Stimulated activated CD4-positive, alpha-beta T cell treated with anti-CD3 and anti-CD28 coated beads, Interleukin-1b, Interleukin-23, amount 100 ng/mL, for 1 hour (primary cell): Measurements from ENCODE around the gene MYPN.

Experiments used
- DNase-seq, 2 donors: peaks; one replicate each; pipeline ENCODE4 v3.0.0-alpha.2; 2020; ENCODE audit warnings: low read depth in 2 of 2

The MYPN gene

GRCh38 chr10:68090586-68090985, 18.7 kb upstream of the MYPN start:
- DNase-seq, result no peak

GRCh38 chr10:68092512-68092911, 16.8 kb upstream of the MYPN start:
- DNase-seq, result no peak

- DNase-seq, result no peak
Observed at GRCh38 chr10:68095153-68095552, 14.1 kb upstream of the MYPN start.

GRCh38 chr10:68096913-68097516, 12.3 kb upstream of the MYPN start:
- no peak for DNase-seq

- no peak for DNase-seq
Observed at GRCh38 chr10:68099736-68100135, 9.6 kb upstream of the MYPN start.

- DNase-seq, result no peak
Observed at GRCh38 chr10:68101066-68101465, 8.2 kb upstream of the MYPN start.

- DNase-seq, result no peak
Observed at GRCh38 chr10:68103261-68103878, 5.9 kb upstream of the MYPN start.

GRCh38 chr10:68103901-68104300, 5.4 kb upstream of the MYPN start:
- DNase-seq, result no peak

GRCh38 chr10:68105820-68106219, 3.5 kb upstream of the MYPN start:
- DNase-seq, result no peak

- no peak for DNase-seq
Observed at GRCh38 chr10:68106656-68107055, 2.6 kb upstream of the MYPN start.

- DNase-seq, result no peak
Observed at GRCh38 chr10:68107651-68108050, 1.6 kb upstream of the MYPN start.

- no peak for DNase-seq
Observed at GRCh38 chr10:68108051-68108450, 1.2 kb upstream of the MYPN start.

GRCh38 chr10:68108653-68109052, 635 bp upstream of the MYPN start:
- no peak for DNase-seq

GRCh38 chr10:68110027-68110426, 739 bp downstream of the MYPN start:
- no peak for DNase-seq

- DNase-seq, result no peak
Observed at GRCh38 chr10:68111584-68111983, 2.3 kb downstream of the MYPN start.

GRCh38 chr10:68112837-68113236, 3.5 kb downstream of the MYPN start:
- no peak for DNase-seq

- DNase-seq, result no peak
Observed at GRCh38 chr10:68118657-68119056, 9.4 kb downstream of the MYPN start.

- DNase-seq, result no peak
Observed at GRCh38 chr10:68121020-68121743, 11.9 kb downstream of the MYPN start.

- DNase-seq, result no peak
Observed at GRCh38 chr10:68121852-68122251, 12.6 kb downstream of the MYPN start.

- no peak for DNase-seq
Observed at GRCh38 chr10:68124718-68125117, 15.4 kb downstream of the MYPN start.

GRCh38 chr10:68125772-68126171, 16.5 kb downstream of the MYPN start:
- DNase-seq, result no peak

- no peak for DNase-seq
Observed at GRCh38 chr10:68128015-68128414, 18.7 kb downstream of the MYPN start.

GRCh38 chr10:68132391-68132790, 23.1 kb downstream of the MYPN start:
- no peak for DNase-seq
